Brain microvascular endothelial cell (primary cell): Measurements from ENCODE around the gene DOCK3.
A peak's percentile ranks its signal among the peaks of the same experiment; 100 is the strongest.

Experiments
- DNase-seq: peaks from one replicate; pipeline ENCODE4 v3.0.0-alpha.2; 2020
- H3K27ac ChIP-seq: fragments of 250-450 bp; sonication (Bioruptor Pico); 2 replicates; pipeline ENCODE4 v1.5.1; 2020; ENCODE audit warnings: mild to moderate bottlenecking, moderate library complexity
- H3K27me3 ChIP-seq: fragments of 250-450 bp; sonication (Bioruptor Pico); replicated peaks from 2 replicates; pipeline ENCODE4 v1.5.1; 2020; ENCODE audit warnings: mild to moderate bottlenecking
- H3K36me3 ChIP-seq: fragments of 250-450 bp; sonication (Bioruptor Pico); replicated peaks from 2 replicates; pipeline ENCODE4 v1.5.1; 2020; ENCODE audit warnings: mild to moderate bottlenecking
- H3K4me3 ChIP-seq: 2 replicates; pipeline ENCODE4 v1.5.1; 2011; ENCODE audit warnings: low read depth, mild to moderate bottlenecking, control low read depth, low read length, moderate library complexity
- in situ Hi-C: cut with HindIII; loops from 2 replicates; pipeline ENCODE4 v1.10.0; 2017; ENCODE audit warnings: low sequenced_read_pairs, low pct_ligation_motif_present
- TF ChIP-seq, protein P1 (sequence below): IDR thresholded peaks from 2 replicates; pipeline ENCODE4 v1.5.1; 2011; ENCODE audit warnings: low read depth, mild to moderate bottlenecking, moderate library complexity, low read length, control low read depth, inconsistent platforms; ENCODE audit errors: missing control alignments

The DOCK3 gene

DNA sequence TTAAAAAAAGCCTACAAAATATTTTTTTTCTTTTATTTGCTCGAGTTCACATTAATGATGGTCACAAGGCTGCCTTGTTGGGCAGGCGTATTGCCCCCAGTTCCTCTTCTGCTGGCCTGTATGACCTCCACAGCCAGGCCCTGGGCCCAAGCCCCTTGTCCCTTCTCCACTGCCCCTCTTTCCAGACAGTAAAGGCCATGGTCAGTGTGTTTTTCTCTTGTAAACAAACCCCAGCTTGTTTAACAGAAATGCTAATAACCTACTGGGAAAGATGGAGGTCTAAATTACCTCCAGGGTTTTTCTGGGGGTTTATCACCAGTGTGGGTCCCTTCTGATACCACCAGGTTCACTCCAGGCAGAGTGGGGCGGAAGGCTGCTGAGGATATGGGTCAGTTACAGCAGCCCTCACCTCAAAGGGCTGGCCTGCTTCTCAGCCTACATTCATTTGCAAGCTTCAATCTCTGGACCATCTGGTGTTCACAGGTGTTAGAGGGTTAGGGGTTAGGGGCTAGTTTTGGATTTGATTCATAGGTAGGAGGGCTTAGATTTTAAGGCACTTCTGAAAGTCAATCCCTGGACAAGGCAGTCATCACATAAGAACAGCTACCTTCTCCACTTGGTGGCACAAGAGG, 708.3 kb downstream of the DOCK3 start:
- in situ Hi-C loops, result no loop called here
- no peaks in the 10 kb centered on the region for H3K27me3 ChIP-seq

DNA sequence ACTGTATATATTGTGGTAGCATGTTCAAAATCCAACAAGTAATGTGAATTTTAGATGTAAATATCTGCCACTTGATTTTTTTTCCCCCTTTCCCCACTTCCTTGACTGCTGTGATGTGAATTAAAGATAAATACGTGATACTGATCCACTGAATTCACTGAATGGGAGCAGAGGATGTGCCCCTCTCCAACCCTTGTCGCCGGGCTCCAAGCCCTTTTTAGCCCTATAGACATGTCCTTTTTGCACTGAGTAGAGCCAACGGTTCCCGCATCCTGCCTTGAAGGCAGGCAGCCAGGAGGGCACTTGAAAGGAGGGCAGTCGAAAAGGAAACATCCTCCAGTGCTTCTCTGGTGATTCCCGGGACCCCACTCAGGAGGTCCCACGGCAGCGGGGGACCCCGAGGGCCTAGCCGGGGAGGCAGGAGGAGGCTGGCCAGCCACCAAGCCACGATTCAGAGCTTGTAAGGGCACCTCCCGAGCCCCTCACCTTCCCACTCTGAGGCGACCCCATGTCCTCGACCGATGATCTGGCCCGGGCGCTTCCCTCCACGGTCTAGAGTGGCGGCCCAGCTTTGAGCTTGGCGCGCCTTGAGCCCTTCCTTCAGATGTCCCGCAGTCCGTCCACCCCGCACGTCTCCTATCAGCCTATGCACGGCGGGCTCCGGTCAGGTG, 709.5 kb downstream of the DOCK3 start:
- TF ChIP-seq, protein P1, sequence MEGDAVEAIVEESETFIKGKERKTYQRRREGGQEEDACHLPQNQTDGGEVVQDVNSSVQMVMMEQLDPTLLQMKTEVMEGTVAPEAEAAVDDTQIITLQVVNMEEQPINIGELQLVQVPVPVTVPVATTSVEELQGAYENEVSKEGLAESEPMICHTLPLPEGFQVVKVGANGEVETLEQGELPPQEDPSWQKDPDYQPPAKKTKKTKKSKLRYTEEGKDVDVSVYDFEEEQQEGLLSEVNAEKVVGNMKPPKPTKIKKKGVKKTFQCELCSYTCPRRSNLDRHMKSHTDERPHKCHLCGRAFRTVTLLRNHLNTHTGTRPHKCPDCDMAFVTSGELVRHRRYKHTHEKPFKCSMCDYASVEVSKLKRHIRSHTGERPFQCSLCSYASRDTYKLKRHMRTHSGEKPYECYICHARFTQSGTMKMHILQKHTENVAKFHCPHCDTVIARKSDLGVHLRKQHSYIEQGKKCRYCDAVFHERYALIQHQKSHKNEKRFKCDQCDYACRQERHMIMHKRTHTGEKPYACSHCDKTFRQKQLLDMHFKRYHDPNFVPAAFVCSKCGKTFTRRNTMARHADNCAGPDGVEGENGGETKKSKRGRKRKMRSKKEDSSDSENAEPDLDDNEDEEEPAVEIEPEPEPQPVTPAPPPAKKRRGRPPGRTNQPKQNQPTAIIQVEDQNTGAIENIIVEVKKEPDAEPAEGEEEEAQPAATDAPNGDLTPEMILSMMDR, result no peak
- in situ Hi-C loops, result no loop called here
- DNase-seq, result peak; percentile 6
- Histone ChIP-seq H3K27me3 (no peaks in the 10 kb centered on the region), H3K36me3 (peaks cover 9% of the 10 kb centered on the region), H3K27ac (peak overlapping the region; percentile 93), H3K4me3 (peak overlapping the region; percentile 97)

More for the DNA sequence above, 708.3 kb downstream of the DOCK3 start:
- no peak for DNase-seq
- H3K4me3 ChIP-seq, result no peak overlapping the region
- TF ChIP-seq, protein P1, result no peak
- no peak overlapping the region for H3K27ac ChIP-seq
- H3K36me3 ChIP-seq, result peaks cover under 1% of the 10 kb centered on the region

DNA sequence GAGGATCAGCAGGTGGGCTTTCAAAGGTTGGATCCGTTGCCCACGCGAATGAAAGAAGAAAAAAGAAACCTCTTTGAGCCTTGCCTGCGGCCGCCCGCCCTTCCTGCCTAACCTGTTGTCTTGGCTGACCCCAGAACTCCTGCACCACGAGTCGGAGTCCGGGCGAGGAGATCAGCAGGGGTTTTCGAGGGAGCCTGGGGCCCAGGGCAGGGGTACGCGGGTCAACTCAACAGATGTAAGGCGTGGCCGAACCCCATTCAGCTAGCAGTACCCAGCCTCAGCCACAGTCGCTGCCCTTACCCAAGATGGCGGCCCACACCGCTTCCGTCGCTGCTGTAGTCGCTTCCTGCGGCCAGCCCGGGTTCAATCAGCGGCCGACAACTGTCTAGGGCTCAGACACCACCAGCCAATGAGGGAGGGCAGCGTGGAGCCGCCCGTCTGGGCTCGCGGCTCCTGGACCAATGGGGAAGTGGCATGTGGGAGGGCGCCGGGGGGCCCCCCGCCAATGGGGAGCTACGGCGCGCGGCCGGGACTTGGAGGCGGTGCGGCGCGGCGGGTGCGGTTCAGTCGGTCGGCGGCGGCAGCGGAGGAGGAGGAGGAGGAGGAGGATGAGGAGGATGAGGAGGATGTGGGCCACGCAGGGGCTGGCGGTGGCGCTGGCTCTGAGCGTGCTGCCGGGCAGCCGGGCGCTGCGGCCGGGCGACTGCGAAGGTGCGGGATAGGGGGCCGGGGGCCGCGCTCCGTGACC, 710.2 kb downstream of the DOCK3 start, which contains the start of gene MANF:
MANF (plus strand) TSS at position 566 of the 748 bp plus-strand sequence; CDS start at position 618, 52 bp downstream.
- TF ChIP-seq, protein P1, result no peak
- H3K27me3 ChIP-seq, result no peaks in the 10 kb centered on the region
- peak within 1 kb of the TSS; percentile 93 for H3K27ac ChIP-seq
- peak within 1 kb of the TSS; percentile 97 for H3K4me3 ChIP-seq
- in situ Hi-C loops, result no loop called here
- H3K36me3 ChIP-seq, result peaks cover 15% of the 10 kb centered on the region
- peak; percentile 98 for DNase-seq

- Histone ChIP-seq H3K27me3 (no peaks in the 10 kb centered on the region), H3K36me3 (peaks cover 21% of the 10 kb centered on the region), H3K27ac (peak overlapping the region; percentile 78), H3K4me3 (peak overlapping the region; percentile 85)
- DNase-seq, result no peak
- TF ChIP-seq, protein P1, result no peak
- in situ Hi-C loops, result no loop called here
Measured at GRCh38 chr3:51385621-51386091, 710.9 kb downstream of the DOCK3 start.

DNA sequence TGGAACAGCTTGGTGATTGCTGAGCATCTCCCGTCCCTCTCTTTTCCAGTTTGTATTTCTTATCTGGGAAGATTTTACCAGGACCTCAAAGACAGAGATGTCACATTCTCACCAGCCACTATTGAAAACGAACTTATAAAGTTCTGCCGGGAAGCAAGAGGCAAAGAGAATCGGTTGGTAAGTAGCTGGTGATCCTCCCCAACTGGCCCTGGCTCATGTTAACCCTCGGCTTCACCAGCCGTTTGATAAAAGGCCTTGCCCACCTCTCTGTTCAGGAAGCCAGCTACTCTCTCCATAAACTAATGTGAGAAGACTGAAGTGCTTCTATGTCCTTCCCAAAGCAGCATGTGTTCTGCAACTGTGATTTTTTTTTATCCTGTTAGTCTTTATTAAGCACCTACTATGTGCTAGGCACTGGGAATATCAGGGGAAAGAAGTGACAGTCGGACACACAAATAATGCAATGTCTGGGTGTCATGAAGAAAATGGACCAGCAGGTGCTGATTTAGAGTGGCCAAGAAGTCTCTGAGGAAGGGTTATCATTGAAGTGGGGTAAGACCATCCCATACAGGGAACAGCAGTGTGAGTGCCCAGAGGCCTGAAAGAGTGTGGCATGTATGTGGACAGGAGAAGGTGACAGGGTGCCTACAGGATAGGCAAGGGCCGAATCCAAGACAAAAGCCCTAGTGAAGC, 711.6 kb downstream of the DOCK3 start:
- Histone ChIP-seq H3K4me3 (peak overlapping the region; percentile 85), H3K36me3 (peaks cover 21% of the 10 kb centered on the region), H3K27me3 (no peaks in the 10 kb centered on the region), H3K27ac (no peak overlapping the region)
- TF ChIP-seq, protein P1, result peak; percentile 24
- DNase-seq, result no peak
- in situ Hi-C loops, result no loop called here
